Trophoblast cell (in vitro differentiated cells and primary cell): Measurements from ENCODE around the gene SLC41A3.

Source experiments
- DNase-seq, 2 donors: peaks; one replicate each; pipeline ENCODE4 v3.0.0-alpha.2; 2016
- H2AFZ ChIP-seq: 2 replicates; pipeline ENCODE4 v1.6.1; 2013; ENCODE audit warnings: low read length, moderate library complexity, mild to moderate bottlenecking; ENCODE audit not compliant: insufficient read depth, poor library complexity
- H2AK5ac ChIP-seq: 2 replicates; pipeline ENCODE4 v1.6.1; 2013; ENCODE audit warnings: mild to moderate bottlenecking, low read length
- H2BK120ac ChIP-seq: 2 replicates; pipeline ENCODE4 v1.6.1; 2013; ENCODE audit warnings: low read length, mild to moderate bottlenecking, moderate library complexity; ENCODE audit not compliant: insufficient read depth, poor library complexity
- H2BK12ac ChIP-seq: 2 replicates; pipeline ENCODE4 v1.6.1; 2013; ENCODE audit warnings: mild to moderate bottlenecking, low read length, moderate library complexity
- H2BK5ac ChIP-seq: 2 replicates; pipeline ENCODE4 v1.6.1; 2013; ENCODE audit warnings: low read length, low read depth, moderate library complexity, mild to moderate bottlenecking; ENCODE audit not compliant: poor library complexity
- H3K14ac ChIP-seq: 2 replicates; pipeline ENCODE4 v1.6.1; 2013; ENCODE audit warnings: mild to moderate bottlenecking, low read length
- H3K18ac ChIP-seq: 2 replicates; pipeline ENCODE4 v1.6.1; 2013; ENCODE audit warnings: mild to moderate bottlenecking, low read length
- H3K23ac ChIP-seq: 2 replicates; pipeline ENCODE4 v1.6.1; 2013; ENCODE audit warnings: low read length
- H3K27ac ChIP-seq: 2 replicates; pipeline ENCODE4 v1.5.1; 2013; ENCODE audit warnings: low read depth, mild to moderate bottlenecking, inconsistent platforms, low read length, moderate library complexity
- H3K27me3 ChIP-seq: 2 replicates; pipeline ENCODE4 v1.6.1; 2013; ENCODE audit warnings: inconsistent platforms, mild to moderate bottlenecking, low read length, moderate library complexity; ENCODE audit not compliant: insufficient read depth
- H3K36me3 ChIP-seq, 2 experiments: 1 replicate in 1 of 2; 2 replicates in 1 of 2; pipeline ENCODE4 v1.6.1; 2013; ENCODE audit warnings: low read length in 2 of 2, mild to moderate bottlenecking in 2 of 2, moderate library complexity in 1 of 2; ENCODE audit not compliant: insufficient read depth in 2 of 2, control insufficient read depth in 1 of 2
- H3K4ac ChIP-seq: 2 replicates; pipeline ENCODE4 v1.6.1; 2013; ENCODE audit warnings: low read depth, mild to moderate bottlenecking, low read length, moderate library complexity
- H3K4me1 ChIP-seq, 2 experiments: 1 replicate in 1 of 2; 2 replicates in 1 of 2; pipeline ENCODE4 v1.6.1; 2013; ENCODE audit warnings: low read length in 2 of 2, mild to moderate bottlenecking in 2 of 2, moderate library complexity in 1 of 2; ENCODE audit not compliant: insufficient read depth in 2 of 2, control insufficient read depth in 1 of 2
- H3K4me2 ChIP-seq: 2 replicates; pipeline ENCODE4 v1.6.1; 2013; ENCODE audit warnings: inconsistent platforms, mild to moderate bottlenecking, low read length, moderate library complexity
- H3K4me3 ChIP-seq: 2 replicates; pipeline ENCODE4 v1.5.1; 2013; ENCODE audit warnings: mild to moderate bottlenecking, low read depth, low read length, inconsistent platforms
- H3K79me1 ChIP-seq: one replicate; pipeline ENCODE4 v1.6.1; 2013; ENCODE audit warnings: low read length
- H3K79me2 ChIP-seq: 2 replicates; pipeline ENCODE4 v1.6.1; 2013; ENCODE audit warnings: low read length, mild to moderate bottlenecking; ENCODE audit not compliant: control insufficient read depth, insufficient read depth, poor library complexity
- H3K9ac ChIP-seq: 2 replicates; pipeline ENCODE4 v1.6.1; 2013; ENCODE audit warnings: mild to moderate bottlenecking, low read length
- H3K9me3 ChIP-seq: 2 replicates; pipeline ENCODE4 v1.6.1; 2013; ENCODE audit warnings: low read depth, mild to moderate bottlenecking, control low read depth, inconsistent platforms, low read length; ENCODE audit not compliant: insufficient read depth
- H4K12ac ChIP-seq: 2 replicates; pipeline ENCODE4 v1.6.1; 2013; ENCODE audit warnings: low read depth, mild to moderate bottlenecking, low read length, moderate library complexity
- H4K8ac ChIP-seq: 2 replicates; pipeline ENCODE4 v1.6.1; 2013; ENCODE audit warnings: low read depth, mild to moderate bottlenecking, low read length, moderate library complexity
- H4K91ac ChIP-seq: one replicate; pipeline ENCODE4 v1.6.1; 2013; ENCODE audit warnings: low read depth, mild to moderate bottlenecking, low read length, moderate library complexity
- WGBS: extraction: QIAGEN DNeasy Blood & Tissue Kit; methylation state at CpG from one replicate; pipeline ENCODE4 v1.1.7; 2013; ENCODE audit warnings: missing lambda C conversion rate; ENCODE audit not compliant: insufficient read length, insufficient coverage; ENCODE audit errors: extremely low coverage; 5-methylcytosine and 5-hydroxymethylcytosine counted together

SLC41A3 gene

DNA sequence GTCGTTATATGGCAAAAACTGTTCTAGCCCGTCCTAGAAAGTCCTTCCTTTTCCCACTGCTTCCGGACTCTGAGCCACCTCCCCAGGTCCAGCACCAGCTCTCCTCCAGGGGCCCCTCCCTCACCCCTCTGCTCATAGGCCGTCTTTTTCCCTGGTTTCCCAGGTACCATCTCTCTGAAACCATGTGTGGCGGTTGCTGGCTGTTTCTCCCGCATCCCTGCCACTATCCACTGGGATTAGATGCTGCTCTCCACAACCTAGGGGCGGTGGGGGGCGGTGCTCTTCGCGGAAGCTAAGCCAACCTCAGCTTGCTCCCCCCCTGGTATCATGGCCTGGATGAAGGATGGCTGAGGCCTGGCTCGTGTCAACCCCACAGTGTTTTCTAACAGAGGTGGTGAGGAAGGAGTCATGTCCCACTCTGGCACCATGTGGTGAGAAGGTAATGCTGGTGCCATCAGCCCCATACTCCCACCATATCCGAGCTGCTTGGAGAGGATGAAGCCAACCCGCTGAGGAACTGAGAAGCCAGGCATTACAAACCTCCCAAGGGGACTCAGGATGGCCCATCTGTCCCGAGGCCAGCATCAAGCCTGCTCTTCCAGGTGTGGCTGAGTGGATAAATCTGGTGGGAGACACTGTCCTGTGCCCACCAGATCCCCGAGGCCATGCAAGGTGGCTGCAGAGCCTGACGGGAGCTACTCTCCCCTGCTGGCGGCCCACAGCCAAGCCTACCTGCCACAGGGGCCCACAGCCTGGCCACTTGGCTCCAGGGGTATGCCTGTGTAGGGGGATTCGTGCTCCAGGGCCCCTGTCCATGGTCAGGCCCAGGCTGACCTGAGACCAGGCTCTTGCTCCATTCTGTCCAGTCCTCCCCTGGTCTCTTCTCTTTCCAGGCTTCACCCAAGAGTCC lies 27.9 kb upstream of the SLC41A3 start:
- Histone ChIP-seq H3K4me3 (no peak overlapping the region), H3K23ac (no peak overlapping the region), H3K9ac (no peak overlapping the region), H3K79me1 (no peaks in the 10 kb centered on the region), H3K4me2 (no peak overlapping the region), H3K4me1 (no peaks in the 10 kb centered on the region), H2AK5ac (no peak overlapping the region), H3K18ac (no peak overlapping the region), H3K36me3 (no peaks in the 10 kb centered on the region), H3K27ac (no peak overlapping the region), H4K12ac (no peak overlapping the region), H2AFZ (no peak overlapping the region), H2BK12ac (no peak overlapping the region), H3K4ac (no peak overlapping the region), H2BK120ac (no peak overlapping the region), H4K8ac (no peak overlapping the region), H2BK5ac (no peak overlapping the region), H3K79me2 (no peaks in the 10 kb centered on the region), H3K9me3 (peaks cover 3% of the 10 kb centered on the region), H3K27me3 (no peaks in the 10 kb centered on the region), H3K14ac (no peak overlapping the region), H4K91ac (no peak overlapping the region)
- WGBS: no CpG with 5 or more reads among the region's 18 CpGs
- DNase-seq: no peak

- Histone ChIP-seq H3K4me3 (no peak overlapping the region), H2AFZ (no peak overlapping the region), H3K4me2 (no peak overlapping the region), H2AK5ac (no peak overlapping the region), H3K36me3 (no peaks in the 10 kb centered on the region), H3K4ac (no peak overlapping the region), H3K4me1 (no peaks in the 10 kb centered on the region), H3K79me2 (no peaks in the 10 kb centered on the region), H4K91ac (no peak overlapping the region), H2BK120ac (no peak overlapping the region), H3K9ac (no peak overlapping the region), H4K8ac (no peak overlapping the region), H3K79me1 (no peaks in the 10 kb centered on the region), H3K14ac (no peak overlapping the region), H3K27ac (no peak overlapping the region), H2BK12ac (no peak overlapping the region), H3K23ac (no peak overlapping the region), H3K9me3 (peaks cover 3% of the 10 kb centered on the region), H3K18ac (no peak overlapping the region), H2BK5ac (no peak overlapping the region), H4K12ac (no peak overlapping the region), H3K27me3 (no peaks in the 10 kb centered on the region)
- no CpG with 5 or more reads among the region's 10 CpGs for WGBS
- DNase-seq: no peak
Observed at GRCh38 chr3:126111126-126111551, 27.2 kb upstream of the SLC41A3 start.

DNA sequence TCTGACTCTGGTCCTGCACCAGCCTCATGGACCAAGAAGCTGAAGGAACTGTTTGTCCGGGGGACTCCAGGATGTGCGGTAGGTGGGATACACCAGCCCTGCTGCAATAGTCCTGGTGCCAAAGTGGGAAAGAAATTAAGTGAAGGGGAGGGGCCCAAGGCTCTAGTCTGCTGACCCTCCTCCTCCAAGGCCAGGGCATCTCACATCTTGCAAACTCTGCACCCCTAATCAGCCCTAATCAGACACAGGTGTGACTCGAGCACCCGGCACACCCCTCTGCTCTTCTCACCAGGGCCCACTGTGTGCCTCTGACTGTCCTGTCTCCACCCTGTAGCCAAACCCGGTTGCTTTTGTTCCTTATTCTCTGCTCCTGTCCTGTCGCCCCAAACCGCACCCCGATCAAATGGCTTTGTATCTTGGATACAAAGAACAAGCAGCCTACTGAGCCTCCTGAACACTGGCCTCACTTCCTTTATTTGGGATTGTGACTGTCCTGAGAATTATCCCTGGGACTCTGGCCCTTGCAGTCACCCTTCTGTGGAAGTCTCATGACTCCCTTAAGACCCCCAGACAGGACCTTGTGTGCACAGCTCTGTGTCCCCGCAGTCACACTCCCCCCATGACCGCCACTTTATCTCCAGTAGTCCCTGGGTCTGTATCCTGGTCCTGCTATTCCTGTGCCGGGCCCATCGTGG lies 26.7 kb upstream of the SLC41A3 start:
- no peak overlapping the region for H3K23ac ChIP-seq
- H3K79me1 ChIP-seq: no peaks in the 10 kb centered on the region
- no peak overlapping the region for H3K4ac ChIP-seq
- H3K4me3 ChIP-seq: no peak overlapping the region
- no peak overlapping the region for H3K4me2 ChIP-seq
- no peak overlapping the region for H4K8ac ChIP-seq
- no peak overlapping the region for H2AK5ac ChIP-seq
- no peaks in the 10 kb centered on the region for H3K36me3 ChIP-seq
- H2BK120ac ChIP-seq: no peak overlapping the region
- no peak overlapping the region for H3K9ac ChIP-seq
- H2BK5ac ChIP-seq: no peak overlapping the region
- H3K18ac ChIP-seq: no peak overlapping the region
- WGBS: no CpG with 5 or more reads among the region's 12 CpGs
- no peak overlapping the region for H2BK12ac ChIP-seq
- H3K27me3 ChIP-seq: no peaks in the 10 kb centered on the region
- H3K4me1 ChIP-seq: no peaks in the 10 kb centered on the region
- no peak for DNase-seq
- H3K27ac ChIP-seq: no peak overlapping the region
- H3K79me2 ChIP-seq: no peaks in the 10 kb centered on the region
- no peak overlapping the region for H4K91ac ChIP-seq
- no peak overlapping the region for H2AFZ ChIP-seq
- peaks cover 3% of the 10 kb centered on the region for H3K9me3 ChIP-seq
- no peak overlapping the region for H4K12ac ChIP-seq
- no peak overlapping the region for H3K14ac ChIP-seq

DNA sequence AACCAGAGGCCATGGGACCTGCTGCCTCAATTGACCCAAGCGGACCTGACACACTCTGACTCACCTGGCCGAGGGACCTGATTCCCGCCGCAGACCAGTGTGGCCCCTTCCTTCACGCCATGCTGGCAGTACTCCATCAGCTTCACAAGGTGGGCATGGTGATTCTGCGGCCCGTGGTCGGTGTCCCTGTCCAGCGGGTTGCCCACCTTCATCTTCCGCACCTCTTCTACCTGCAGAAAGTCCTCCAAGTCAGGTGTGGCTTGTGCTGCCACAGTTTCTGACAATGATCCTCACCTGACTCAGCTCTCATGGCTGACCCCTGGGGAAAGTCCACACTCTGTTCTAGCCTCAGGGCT lies 25.9 kb upstream of the SLC41A3 start:
- Histone ChIP-seq H2BK120ac (no peak overlapping the region), H2BK12ac (no peak overlapping the region), H3K36me3 (no peaks in the 10 kb centered on the region), H3K4me2 (no peak overlapping the region), H2AK5ac (no peak overlapping the region), H3K79me2 (no peaks in the 10 kb centered on the region), H3K27ac (no peak overlapping the region), H3K14ac (no peak overlapping the region), H3K18ac (no peak overlapping the region), H4K8ac (no peak overlapping the region), H3K9me3 (peaks cover 3% of the 10 kb centered on the region), H3K4me3 (no peak overlapping the region), H3K4ac (no peak overlapping the region), H3K4me1 (no peaks in the 10 kb centered on the region), H4K91ac (no peak overlapping the region), H3K9ac (no peak overlapping the region), H3K23ac (no peak overlapping the region), H3K27me3 (no peaks in the 10 kb centered on the region), H4K12ac (no peak overlapping the region), H3K79me1 (no peaks in the 10 kb centered on the region), H2BK5ac (no peak overlapping the region), H2AFZ (no peak overlapping the region)
- no CpG with 5 or more reads among the region's 10 CpGs for WGBS
- no peak for DNase-seq
